Natural killer cell (primary cell): ENCODE data around the gene NELFE. TPM values are rescaled to one million over a fixed set of nuclear protein-coding genes. Genes with fewer than 3 reads are reported as not detected.

Source experiments
- ATAC-seq, 3 donors: fragments of 150-1000 bp in 2 of 3; fragments of 200-7000 bp in 1 of 3; cut with Tn5 transposase; 1 replicate in 1 of 3; 2 replicates in 2 of 3; pipeline ENCODE4 v1.10.0; 2021; ENCODE audit warnings: mild to moderate bottlenecking in 2 of 3, moderate library complexity in 2 of 3
- DNase-seq, 2 donors: peaks; one replicate each; pipeline versions ENCODE4 v3.0.0 to v3.0.0-alpha.2; 2013 to 2021; ENCODE audit warnings: mixed read lengths in 1 of 2
- H3K27ac ChIP-seq: one replicate; pipeline ENCODE4 v1.5.1; 2013; ENCODE audit warnings: mild to moderate bottlenecking, low read length
- H3K27me3 ChIP-seq: one replicate; pipeline ENCODE4 v1.6.1; 2013; ENCODE audit warnings: low read length; ENCODE audit not compliant: control insufficient read depth, insufficient read depth
- H3K36me3 ChIP-seq: one replicate; pipeline ENCODE4 v1.6.1; 2013; ENCODE audit warnings: low read length; ENCODE audit not compliant: control insufficient read depth, insufficient read depth
- H3K4me1 ChIP-seq: one replicate; pipeline ENCODE4 v1.6.1; 2013; ENCODE audit warnings: low read length; ENCODE audit not compliant: control insufficient read depth, insufficient read depth
- H3K4me3 ChIP-seq: one replicate; pipeline ENCODE4 v1.5.1; 2013; ENCODE audit warnings: low read length
- H3K9me3 ChIP-seq: one replicate; pipeline ENCODE4 v1.6.1; 2013; ENCODE audit warnings: low read length; ENCODE audit not compliant: control insufficient read depth, insufficient read depth
- H3K27ac Mint-ChIP-seq, 2 donors: one replicate each; pipeline ENCODE4 v1.8.0; 2022; ENCODE audit warnings: mild to moderate bottlenecking in 2 of 2, mixed read lengths in 2 of 2, moderate library complexity in 1 of 2
- H3K27me3 Mint-ChIP-seq, 2 donors: one replicate each; pipeline ENCODE4 v1.8.0; 2022; ENCODE audit warnings: low read depth in 2 of 2, mixed read lengths in 2 of 2
- H3K36me3 Mint-ChIP-seq: one replicate; pipeline ENCODE4 v1.8.0; 2022; ENCODE audit warnings: mixed read lengths
- H3K4me1 Mint-ChIP-seq, 2 donors: one replicate each; pipeline ENCODE4 v1.8.0; 2022; ENCODE audit warnings: mixed read lengths in 2 of 2
- H3K4me3 Mint-ChIP-seq: one replicate; pipeline ENCODE4 v1.8.0; 2022; ENCODE audit warnings: mild to moderate bottlenecking, moderate library complexity, mixed read lengths
- H3K9me3 Mint-ChIP-seq, 2 donors: one replicate each; pipeline ENCODE4 v1.8.0; 2022; ENCODE audit warnings: mixed read lengths in 2 of 2
- CTCF ChIP-seq: fragments of 200-600 bp; IDR thresholded peaks from one replicate; pipeline ENCODE4 v1.8.0; 2022; ENCODE audit warnings: antibody characterized with exemption
- WGBS: methylation state at CpG from one replicate; pipeline ENCODE4 v1.1.7; 2013; ENCODE audit warnings: missing lambda C conversion rate; ENCODE audit not compliant: insufficient coverage; 5-methylcytosine and 5-hydroxymethylcytosine counted together
- intact Hi-C: fragments of 100-400 bp; cut with micrococcal nuclease; formaldehyde crosslinking; loops from one replicate; pipeline ENCODE4 v1.14.2; 2022
- total RNA-seq, 4 donors: library from RNA; stranded (reverse); fragments of 120-200 nt in 1 of 4; gene quantifications; one replicate each; pipeline versions ENCODE4 v1.2.3 to v1.2.4, GENCODE V29; 2013 to 2022

Gene NELFE
- total RNA-seq, 3 donors from 2014 or later (not counting 1 experiment from before 2014, with no cell fraction given), result 52.6 to 62.3 (median 56.3) TPM

GRCh38 chr6:31922942-31923341 lies 35.8 kb downstream of the NELFE start:
- Mint-ChIP-seq H3K27ac (no peak overlapping the region), H3K4me3 (no peak overlapping the region), H3K4me1 (no peaks in the 10 kb centered on the region), H3K27me3 (peaks cover 3 to 7% of the 10 kb centered on the region in 2 donors), H3K9me3 (no peaks in the 10 kb centered on the region), H3K36me3 (no peaks in the 10 kb centered on the region)
- DNase-seq, result peak in 1 of 2 donors; percentile 52
- Histone ChIP-seq H3K4me3 (no peak overlapping the region), H3K36me3 (no peaks in the 10 kb centered on the region), H3K27ac (no peak overlapping the region), H3K4me1 (no peaks in the 10 kb centered on the region), H3K9me3 (no peaks in the 10 kb centered on the region), H3K27me3 (no peaks in the 10 kb centered on the region)
- whole genome bisulfite sequencing, result 18% methylated on average over 5 of the region's 5 CpGs
- no peak for ATAC-seq
- intact Hi-C loops, result no loop called here
- TF ChIP-seq CTCF, result no peak

GRCh38 chr6:31920811-31921210 lies 38.0 kb downstream of the NELFE start:
- H3K27ac Mint-ChIP-seq, result no peak overlapping the region
- 94% methylated on average over 2 of the region's 2 CpGs for WGBS
- Histone ChIP-seq H3K36me3 (no peaks in the 10 kb centered on the region), H3K4me3 (no peak overlapping the region), H3K4me1 (no peaks in the 10 kb centered on the region), H3K9me3 (no peaks in the 10 kb centered on the region), H3K27ac (no peak overlapping the region), H3K27me3 (no peaks in the 10 kb centered on the region)
- intact Hi-C loops, result no loop called here
- no peaks in the 10 kb centered on the region for H3K9me3 Mint-ChIP-seq
- no peak overlapping the region for H3K4me3 Mint-ChIP-seq
- no peaks in the 10 kb centered on the region for H3K36me3 Mint-ChIP-seq
- peak in 1 of 3 donors; percentile 7 for ATAC-seq
- TF ChIP-seq CTCF, result no peak
- peaks cover under 1 to 2% of the 10 kb centered on the region in 2 donors for H3K27me3 Mint-ChIP-seq
- no peak for DNase-seq
- no peaks in the 10 kb centered on the region for H3K4me1 Mint-ChIP-seq

GRCh38 chr6:31919624-31920303 lies 39.0 kb downstream of the NELFE start:
- H3K36me3 ChIP-seq, result no peaks in the 10 kb centered on the region
- intact Hi-C loops, result no loop called here
- H3K27ac Mint-ChIP-seq, result no peak overlapping the region
- no peak for DNase-seq
- no peak overlapping the region for H3K4me3 Mint-ChIP-seq
- 87% methylated on average over 6 of the region's 6 CpGs for whole genome bisulfite sequencing
- no peaks in the 10 kb centered on the region for H3K4me1 ChIP-seq
- no peak overlapping the region for H3K27ac ChIP-seq
- H3K4me3 ChIP-seq, result no peak overlapping the region
- no peaks in the 10 kb centered on the region for H3K36me3 Mint-ChIP-seq
- no peaks in the 10 kb centered on the region for H3K27me3 ChIP-seq
- H3K9me3 Mint-ChIP-seq, result no peaks in the 10 kb centered on the region
- no peak for TF ChIP-seq CTCF
- H3K4me1 Mint-ChIP-seq, result no peaks in the 10 kb centered on the region
- ATAC-seq, result no peak
- no peaks in the 10 kb centered on the region for H3K9me3 ChIP-seq
- peaks cover 4 to 10% of the 10 kb centered on the region in 2 donors for H3K27me3 Mint-ChIP-seq
